GM23248 (cell line): ENCODE measurements around the gene DCP1A.

Source experiments
- EZH2 ChIP-seq: fragments of 200-600 bp; sonication (generic); IDR thresholded peaks from 2 replicates; pipeline ENCODE4 v1.6.1; 2018; ENCODE audit warnings: antibody characterized with exemption, mild to moderate bottlenecking; ENCODE audit not compliant: insufficient read depth, poor library complexity, severe bottlenecking
- EZH2phosphoT487 ChIP-seq: fragments of 200-600 bp; sonication (generic); IDR thresholded peaks from 2 replicates; pipeline ENCODE4 v1.6.1; 2018; ENCODE audit warnings: antibody characterized with exemption, moderate library complexity, mild to moderate bottlenecking, low read depth; ENCODE audit not compliant: insufficient read depth

DNA sequence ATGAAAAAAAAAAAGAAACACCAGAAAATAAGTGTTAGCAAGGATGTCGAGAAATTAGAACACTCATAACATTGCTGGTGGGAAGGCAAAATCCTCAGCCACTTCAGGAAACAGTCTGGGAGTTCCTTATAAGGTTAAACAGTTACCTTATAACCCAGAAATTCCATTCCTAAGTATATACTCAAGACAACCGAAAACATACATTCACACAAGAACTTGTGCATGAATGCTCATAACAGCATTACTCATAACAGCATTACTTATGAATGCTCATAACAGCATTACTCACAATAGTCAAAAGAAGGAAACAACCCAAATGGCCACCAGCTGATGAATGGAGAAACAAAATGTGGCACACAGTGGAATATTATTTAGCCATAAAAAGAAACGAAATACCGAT, 34.8 kb upstream of the DCP1A start:
- TF ChIP-seq EZH2phosphoT487 (no peak), EZH2 (no peak)
